ENCODE measurements around the gene RNU5B-1.

DNA sequence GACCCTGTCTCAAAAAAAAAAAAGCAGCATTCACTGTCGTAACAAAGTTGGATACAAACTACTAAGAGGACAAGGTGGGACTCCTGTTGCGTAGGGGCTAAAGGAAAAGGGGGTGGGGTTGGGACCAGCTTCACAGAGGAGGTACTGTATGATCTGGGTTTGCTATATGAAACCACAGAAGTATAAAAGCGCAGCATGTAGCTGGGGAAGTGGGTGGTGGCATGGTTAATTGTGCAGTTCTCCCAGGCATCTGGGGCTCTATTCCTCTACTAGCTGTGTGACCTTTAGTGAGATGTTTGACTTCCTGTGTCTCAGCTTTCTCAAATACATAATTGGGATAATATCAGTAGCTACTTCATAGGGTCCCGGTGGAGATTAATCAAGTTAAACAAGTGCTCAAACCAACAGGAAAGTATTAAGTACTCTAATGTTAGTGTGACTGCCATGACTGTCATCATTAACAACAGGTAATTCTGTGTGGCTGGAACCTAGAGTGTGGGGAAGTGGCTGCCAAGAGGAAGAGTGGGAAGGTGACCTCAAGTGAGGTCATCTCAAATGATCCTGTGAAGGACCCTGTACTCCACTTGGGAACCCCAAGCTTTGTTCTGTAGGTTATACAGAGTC is 29.3 kb upstream of the RNU5B-1 start:
- TF ChIP-seq POLR2A (IDR thresholded peaks at IDR 0.05): no peak
- TF ChIP-seq, protein P1, sequence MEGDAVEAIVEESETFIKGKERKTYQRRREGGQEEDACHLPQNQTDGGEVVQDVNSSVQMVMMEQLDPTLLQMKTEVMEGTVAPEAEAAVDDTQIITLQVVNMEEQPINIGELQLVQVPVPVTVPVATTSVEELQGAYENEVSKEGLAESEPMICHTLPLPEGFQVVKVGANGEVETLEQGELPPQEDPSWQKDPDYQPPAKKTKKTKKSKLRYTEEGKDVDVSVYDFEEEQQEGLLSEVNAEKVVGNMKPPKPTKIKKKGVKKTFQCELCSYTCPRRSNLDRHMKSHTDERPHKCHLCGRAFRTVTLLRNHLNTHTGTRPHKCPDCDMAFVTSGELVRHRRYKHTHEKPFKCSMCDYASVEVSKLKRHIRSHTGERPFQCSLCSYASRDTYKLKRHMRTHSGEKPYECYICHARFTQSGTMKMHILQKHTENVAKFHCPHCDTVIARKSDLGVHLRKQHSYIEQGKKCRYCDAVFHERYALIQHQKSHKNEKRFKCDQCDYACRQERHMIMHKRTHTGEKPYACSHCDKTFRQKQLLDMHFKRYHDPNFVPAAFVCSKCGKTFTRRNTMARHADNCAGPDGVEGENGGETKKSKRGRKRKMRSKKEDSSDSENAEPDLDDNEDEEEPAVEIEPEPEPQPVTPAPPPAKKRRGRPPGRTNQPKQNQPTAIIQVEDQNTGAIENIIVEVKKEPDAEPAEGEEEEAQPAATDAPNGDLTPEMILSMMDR (IDR thresholded peaks at IDR 0.05): no peak

All from sigmoid colon (tissue), 3 donors.